GM12878 (cell line): Measurements from ENCODE around the gene ISL2. TPM values are rescaled to one million over a fixed set of nuclear protein-coding genes. Genes with fewer than 3 reads are reported as not detected.

Experiments used
- ATAC-seq: fragments of 200-7000 bp; cut with Tn5 transposase; 3 replicates; pipeline ENCODE4 v1.9.1; 2020; ENCODE audit warnings: mild to moderate bottlenecking, moderate library complexity
- BruUV-seq: library from RNA; stranded (reverse); fragments of 400-500 nt; replicated peaks from 2 replicates; lab custom pipeline; 2021; lab: Mats Ljungman, UMichigan
- CTCF ChIA-PET: fragments of 300-600 bp; sonication (Branson Sonifier 250); formaldehyde crosslinking; extraction: SDS; loops from one replicate; lab custom pipeline; 2021; ENCODE audit warnings: inconsistent platforms; lab: Yijun Ruan, JAX
- POLR2A ChIA-PET: fragments of 350-600 bp; formaldehyde crosslinking; extraction: SDS; loops from one replicate; lab custom pipeline; 2021; ENCODE audit warnings: inconsistent platforms; lab: Charles Lee
- RAD21 ChIA-PET: fragments of 300-600 bp; sonication (Branson Sonifier 250); formaldehyde crosslinking; loops from one replicate; lab custom pipeline; 2023; ENCODE audit warnings: antibody characterized with exemption; ENCODE audit not compliant: unreplicated experiment; lab: Charles Lee
- SMC1A ChIA-PET: fragments of 300-600 bp; sonication (Branson Sonifier 250); formaldehyde crosslinking; loops from one replicate; lab custom pipeline; 2023; ENCODE audit not compliant: unreplicated experiment, uncharacterized antibody; lab: Charles Lee
- DNase-seq: peaks from one replicate; pipeline ENCODE4 v3.0.0-alpha.2; 2011; ENCODE audit warnings: low read depth, low spot score
- FAIRE-seq: peaks from 3 replicates; lab custom pipeline; 2011; peaks lifted over from hg19 to GRCh38; lab: Jason Lieb, UNC
- H2AFZ ChIP-seq: 2 replicates; pipeline ENCODE4 v1.6.0; 2011; ENCODE audit warnings: low read depth, low read length, control low read depth; ENCODE audit not compliant: control insufficient read depth
- H3K27ac ChIP-seq: 2 replicates; pipeline ENCODE4 v1.5.1; 2011; ENCODE audit warnings: control low read depth; ENCODE audit not compliant: control insufficient read depth, insufficient read depth
- H3K27me3 ChIP-seq, 2 experiments: replicated peaks in 1 of 2; 2 replicates each; pipeline versions ENCODE4 v1.6.0 to v1.6.1; 2011; ENCODE audit warnings: low read length in 1 of 2; ENCODE audit not compliant: control insufficient read depth in 2 of 2, insufficient read depth in 2 of 2
- H3K36me3 ChIP-seq, 2 experiments: 2 replicates each; pipeline ENCODE4 v1.5.1; 2011; ENCODE audit warnings: low read length in 1 of 2; ENCODE audit not compliant: control insufficient read depth in 2 of 2, insufficient read depth in 2 of 2
- H3K4me1 ChIP-seq: 2 replicates; pipeline ENCODE4 v1.6.1; 2011; ENCODE audit warnings: mild to moderate bottlenecking, low read length, moderate library complexity, mixed read lengths; ENCODE audit not compliant: control insufficient read depth, insufficient read depth
- H3K4me2 ChIP-seq: 2 replicates; pipeline ENCODE4 v1.6.0; 2011; ENCODE audit warnings: control low read depth; ENCODE audit not compliant: control insufficient read depth, insufficient read depth
- H3K4me3 ChIP-seq: fragments of 200-600 bp; sonication (generic); 2 replicates; pipeline ENCODE4 v1.5.1; 2016
- H3K79me2 ChIP-seq: 2 replicates; pipeline ENCODE4 v1.6.0; 2011; ENCODE audit warnings: low read length; ENCODE audit not compliant: control insufficient read depth, insufficient read depth
- H3K9ac ChIP-seq: 2 replicates; pipeline ENCODE4 v1.8.0; 2011; ENCODE audit warnings: low read length, control low read depth, mixed read lengths; ENCODE audit not compliant: control insufficient read depth, insufficient read depth
- H3K9me3 ChIP-seq: replicated peaks from 3 replicates; pipeline ENCODE4 v1.5.1; 2011; ENCODE audit warnings: mild to moderate bottlenecking, low read length; ENCODE audit not compliant: control insufficient read depth, insufficient read depth
- H4K20me1 ChIP-seq: 2 replicates; pipeline ENCODE4 v1.6.0; 2011; ENCODE audit not compliant: control insufficient read depth, insufficient read depth
- JUND ChIP-seq: IDR thresholded peaks from 2 replicates; pipeline ENCODE4 v1.6.1; 2012; ENCODE audit warnings: low read depth, mild to moderate bottlenecking, low read length, improper control_type of control experiment, moderate library complexity
- NFYB ChIP-seq: IDR thresholded peaks from 2 replicates; pipeline ENCODE4 v1.6.1; 2011; ENCODE audit warnings: low read depth, mild to moderate bottlenecking, low read length, improper control_type of control experiment, moderate library complexity; ENCODE audit not compliant: insufficient read depth
- PML ChIP-seq: IDR thresholded peaks from 2 replicates; pipeline ENCODE4 v1.6.1; 2012; ENCODE audit warnings: low read length, inconsistent platforms
- POU2F2 ChIP-seq: IDR thresholded peaks from 3 replicates; pipeline ENCODE4 v1.6.1; 2011; ENCODE audit warnings: low read depth, mild to moderate bottlenecking, low read length, borderline replicate concordance
- SPI1 ChIP-seq: IDR thresholded peaks from 2 replicates; pipeline ENCODE4 v1.6.1; 2011; ENCODE audit warnings: low read depth, mild to moderate bottlenecking, low read length, moderate library complexity, borderline replicate concordance; ENCODE audit not compliant: insufficient read depth
- SUPT20H ChIP-seq: IDR thresholded peaks from 2 replicates; pipeline ENCODE4 v1.6.1; 2011; ENCODE audit warnings: low read depth, mild to moderate bottlenecking, low read length, moderate library complexity, borderline replicate concordance; ENCODE audit not compliant: control insufficient read depth
- TCF12 ChIP-seq: IDR thresholded peaks from 2 replicates; pipeline ENCODE4 v1.6.1; 2011; ENCODE audit warnings: low read depth, mild to moderate bottlenecking, low read length
- TCF7 ChIP-seq: IDR thresholded peaks from 2 replicates; pipeline ENCODE4 v1.6.1; 2014; ENCODE audit warnings: antibody characterized with exemption, borderline replicate concordance
- ZNF622 ChIP-seq: fragments of 450-650 bp; IDR thresholded peaks from 2 replicates; pipeline ENCODE4 v1.6.1; 2017; ENCODE audit warnings: mild to moderate bottlenecking, inconsistent platforms
- ZSCAN29 ChIP-seq: fragments of 450-650 bp; IDR thresholded peaks from 2 replicates; pipeline ENCODE4 v1.6.1; 2017; ENCODE audit warnings: mild to moderate bottlenecking, moderate library complexity
- WGBS: methylation state at CpG from one replicate; pipeline ENCODE4 v1.1.6; 2016; ENCODE audit warnings: low lambda C conversion rate; ENCODE audit not compliant: insufficient replicate concordance, insufficient coverage; ENCODE audit errors: missing lambda C conversion rate; 5-methylcytosine and 5-hydroxymethylcytosine counted together
- in situ Hi-C: fragments of 300-500 bp; cut with MboI; formaldehyde crosslinking; loops from 9 replicates; pipeline ENCODE4 v1.14.3; 2018; ENCODE audit warnings: mixed read lengths
- intact Hi-C: fragments of 100-400 bp; cut with micrococcal nuclease; formaldehyde crosslinking; loops from one replicate; pipeline ENCODE4 v1.14.2; 2022; ENCODE audit not compliant: unreplicated experiment
- polyA plus RNA-seq, 11 experiments: library from polyadenylated mRNA; depleted of rRNA in 4 of 11; unstranded in 6 of 11; stranded (reverse) in 5 of 11; fragments of >200 nt; fragmentation: Nextera tagmentation in 4 of 11; fragmentation: Illumina TruSeq in 1 of 11; extraction: Ambion mirVana in 4 of 11; extraction: Trizol in 1 of 11; gene quantifications; 1 replicate in 1 of 11; 2 replicates in 10 of 11; pipeline versions ENCODE4 v1.2.1 to v1.2.3, GENCODE V29; 2011 to 2016; ENCODE audit warnings: inconsistent platforms in 2 of 11, missing spikeins in 2 of 11, low read depth in 1 of 11
- total RNA-seq, 4 experiments: library from RNA; depleted of rRNA in 3 of 4; stranded (reverse); fragments of >200 nt in 3 of 4; fragmentation: Illumina TruSeq in 1 of 4; extraction: Trizol in 1 of 4; gene quantifications; 2 replicates each; pipeline versions ENCODE4 v1.2.1 to v1.2.3, GENCODE V29; 2013 to 2021
- TF ChIP-seq, protein P1 (sequence below): fragments of 450-650 bp; IDR thresholded peaks from 2 replicates; pipeline ENCODE4 v1.6.1; 2016; ENCODE audit warnings: mild to moderate bottlenecking
- TF ChIP-seq, protein P2 (sequence below): fragments of 150-350 bp; IDR thresholded peaks from 2 replicates; pipeline ENCODE4 v1.6.1; 2014; ENCODE audit warnings: mild to moderate bottlenecking, low read depth, low read length
- TF ChIP-seq, protein P3 (sequence below): IDR thresholded peaks from 2 replicates; pipeline ENCODE4 v1.6.1; 2012; ENCODE audit warnings: improper control_type of control experiment, low read depth, low read length; ENCODE audit not compliant: insufficient replicate concordance
- TF ChIP-seq, protein P4 (sequence below): fragments of 450-650 bp; IDR thresholded peaks from 2 replicates; pipeline ENCODE4 v1.6.1; 2017; ENCODE audit warnings: low read depth, mild to moderate bottlenecking, moderate library complexity

Gene ISL2
- total and polyA plus RNA-seq, 10 of the 15 experiments (the other 5 are each of a cell fraction or from before 2014, with no cell fraction given): 0.05 to 0.26 (median 0.08) TPM; not detected in 7

DNA sequence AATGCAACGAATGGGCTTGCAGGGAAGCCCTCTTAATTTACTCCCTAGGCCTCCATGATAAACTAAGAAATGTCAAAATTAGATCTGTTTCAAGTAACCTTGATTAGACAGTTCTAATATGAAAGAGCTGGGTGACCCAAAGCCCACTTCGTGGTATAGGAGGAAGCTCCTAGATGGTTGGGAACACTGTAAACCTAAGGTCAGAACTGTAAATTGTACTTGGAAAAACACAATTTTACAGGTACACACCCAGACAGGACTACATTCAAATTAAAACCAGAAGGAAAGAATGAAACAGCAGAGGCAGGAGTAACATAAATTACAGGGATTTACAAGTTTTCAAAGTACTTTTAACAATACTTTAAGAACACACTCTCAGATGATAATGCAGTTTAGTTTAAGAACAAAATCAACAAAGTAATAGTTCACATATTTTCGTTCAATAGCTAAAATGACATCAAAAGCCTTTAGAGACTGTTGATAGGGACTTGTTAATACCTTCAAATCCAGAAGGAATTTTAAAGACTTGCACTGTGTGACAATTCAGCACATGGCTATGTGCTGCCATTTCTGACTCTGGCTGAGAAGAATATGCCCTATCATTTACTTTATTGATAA is 18.4 kb downstream of the ISL2 start:
- SMC1A ChIA-PET: interaction anchor here (0.7 to 1.9 kb wide), 2 partner anchors 10 to 149 kb away, joined by 3 to 5 read pairs; no protein-coding TSS in a partner anchor
- 15% methylated on average over 3 of the region's 3 CpGs for WGBS
- CTCF ChIA-PET: interaction anchor here (0.9 to 1.1 kb wide), 2 partner anchors 10 to 205 kb away, joined by 3 read pairs; no protein-coding TSS in a partner anchor
- BruUV-seq: no TSS peak
- no peaks in the 10 kb centered on the region for H3K4me1 ChIP-seq
- no peaks in the 10 kb centered on the region for H3K27me3 ChIP-seq
- no peaks in the 10 kb centered on the region for H3K79me2 ChIP-seq
- H3K9ac ChIP-seq: no peak overlapping the region
- no peak overlapping the region for H3K4me3 ChIP-seq
- no peaks in the 10 kb centered on the region for H3K36me3 ChIP-seq
- H2AFZ ChIP-seq: no peak overlapping the region
- H3K27ac ChIP-seq: no peak overlapping the region
- POLR2A ChIA-PET: no interaction called here
- in situ Hi-C loops: no loop called here
- H3K9me3 ChIP-seq: no peaks in the 10 kb centered on the region
- DNase-seq (no peak), FAIRE-seq (peak; percentile 38), ATAC-seq (no peak)
- no peaks in the 10 kb centered on the region for H4K20me1 ChIP-seq
- H3K4me2 ChIP-seq: no peak overlapping the region
- RAD21 ChIA-PET: no interaction called here
- intact Hi-C loops: no loop called here
- TF ChIP-seq, protein P1, sequence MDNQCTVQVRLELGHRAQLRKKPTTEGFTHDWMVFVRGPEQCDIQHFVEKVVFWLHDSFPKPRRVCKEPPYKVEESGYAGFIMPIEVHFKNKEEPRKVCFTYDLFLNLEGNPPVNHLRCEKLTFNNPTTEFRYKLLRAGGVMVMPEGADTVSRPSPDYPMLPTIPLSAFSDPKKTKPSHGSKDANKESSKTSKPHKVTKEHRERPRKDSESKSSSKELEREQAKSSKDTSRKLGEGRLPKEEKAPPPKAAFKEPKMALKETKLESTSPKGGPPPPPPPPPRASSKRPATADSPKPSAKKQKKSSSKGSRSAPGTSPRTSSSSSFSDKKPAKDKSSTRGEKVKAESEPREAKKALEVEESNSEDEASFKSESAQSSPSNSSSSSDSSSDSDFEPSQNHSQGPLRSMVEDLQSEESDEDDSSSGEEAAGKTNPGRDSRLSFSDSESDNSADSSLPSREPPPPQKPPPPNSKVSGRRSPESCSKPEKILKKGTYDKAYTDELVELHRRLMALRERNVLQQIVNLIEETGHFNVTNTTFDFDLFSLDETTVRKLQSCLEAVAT: no peak
- TF ChIP-seq, protein P2, sequence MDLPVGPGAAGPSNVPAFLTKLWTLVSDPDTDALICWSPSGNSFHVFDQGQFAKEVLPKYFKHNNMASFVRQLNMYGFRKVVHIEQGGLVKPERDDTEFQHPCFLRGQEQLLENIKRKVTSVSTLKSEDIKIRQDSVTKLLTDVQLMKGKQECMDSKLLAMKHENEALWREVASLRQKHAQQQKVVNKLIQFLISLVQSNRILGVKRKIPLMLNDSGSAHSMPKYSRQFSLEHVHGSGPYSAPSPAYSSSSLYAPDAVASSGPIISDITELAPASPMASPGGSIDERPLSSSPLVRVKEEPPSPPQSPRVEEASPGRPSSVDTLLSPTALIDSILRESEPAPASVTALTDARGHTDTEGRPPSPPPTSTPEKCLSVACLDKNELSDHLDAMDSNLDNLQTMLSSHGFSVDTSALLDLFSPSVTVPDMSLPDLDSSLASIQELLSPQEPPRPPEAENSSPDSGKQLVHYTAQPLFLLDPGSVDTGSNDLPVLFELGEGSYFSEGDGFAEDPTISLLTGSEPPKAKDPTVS: no peak
- TF ChIP-seq TCF7 (no peak), PML (no peak), ZSCAN29 (no peak), POU2F2 (no peak), TCF12 (no peak), SPI1 (no peak), JUND (no peak), NFYB (no peak), SUPT20H (no peak), ZNF622 (no peak)
- TF ChIP-seq, protein P3, sequence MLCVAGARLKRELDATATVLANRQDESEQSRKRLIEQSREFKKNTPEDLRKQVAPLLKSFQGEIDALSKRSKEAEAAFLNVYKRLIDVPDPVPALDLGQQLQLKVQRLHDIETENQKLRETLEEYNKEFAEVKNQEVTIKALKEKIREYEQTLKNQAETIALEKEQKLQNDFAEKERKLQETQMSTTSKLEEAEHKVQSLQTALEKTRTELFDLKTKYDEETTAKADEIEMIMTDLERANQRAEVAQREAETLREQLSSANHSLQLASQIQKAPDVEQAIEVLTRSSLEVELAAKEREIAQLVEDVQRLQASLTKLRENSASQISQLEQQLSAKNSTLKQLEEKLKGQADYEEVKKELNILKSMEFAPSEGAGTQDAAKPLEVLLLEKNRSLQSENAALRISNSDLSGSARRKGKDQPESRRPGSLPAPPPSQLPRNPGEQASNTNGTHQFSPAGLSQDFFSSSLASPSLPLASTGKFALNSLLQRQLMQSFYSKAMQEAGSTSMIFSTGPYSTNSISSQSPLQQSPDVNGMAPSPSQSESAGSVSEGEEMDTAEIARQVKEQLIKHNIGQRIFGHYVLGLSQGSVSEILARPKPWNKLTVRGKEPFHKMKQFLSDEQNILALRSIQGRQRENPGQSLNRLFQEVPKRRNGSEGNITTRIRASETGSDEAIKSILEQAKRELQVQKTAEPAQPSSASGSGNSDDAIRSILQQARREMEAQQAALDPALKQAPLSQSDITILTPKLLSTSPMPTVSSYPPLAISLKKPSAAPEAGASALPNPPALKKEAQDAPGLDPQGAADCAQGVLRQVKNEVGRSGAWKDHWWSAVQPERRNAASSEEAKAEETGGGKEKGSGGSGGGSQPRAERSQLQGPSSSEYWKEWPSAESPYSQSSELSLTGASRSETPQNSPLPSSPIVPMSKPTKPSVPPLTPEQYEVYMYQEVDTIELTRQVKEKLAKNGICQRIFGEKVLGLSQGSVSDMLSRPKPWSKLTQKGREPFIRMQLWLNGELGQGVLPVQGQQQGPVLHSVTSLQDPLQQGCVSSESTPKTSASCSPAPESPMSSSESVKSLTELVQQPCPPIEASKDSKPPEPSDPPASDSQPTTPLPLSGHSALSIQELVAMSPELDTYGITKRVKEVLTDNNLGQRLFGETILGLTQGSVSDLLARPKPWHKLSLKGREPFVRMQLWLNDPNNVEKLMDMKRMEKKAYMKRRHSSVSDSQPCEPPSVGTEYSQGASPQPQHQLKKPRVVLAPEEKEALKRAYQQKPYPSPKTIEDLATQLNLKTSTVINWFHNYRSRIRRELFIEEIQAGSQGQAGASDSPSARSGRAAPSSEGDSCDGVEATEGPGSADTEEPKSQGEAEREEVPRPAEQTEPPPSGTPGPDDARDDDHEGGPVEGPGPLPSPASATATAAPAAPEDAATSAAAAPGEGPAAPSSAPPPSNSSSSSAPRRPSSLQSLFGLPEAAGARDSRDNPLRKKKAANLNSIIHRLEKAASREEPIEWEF: no peak
- TF ChIP-seq, protein P4, sequence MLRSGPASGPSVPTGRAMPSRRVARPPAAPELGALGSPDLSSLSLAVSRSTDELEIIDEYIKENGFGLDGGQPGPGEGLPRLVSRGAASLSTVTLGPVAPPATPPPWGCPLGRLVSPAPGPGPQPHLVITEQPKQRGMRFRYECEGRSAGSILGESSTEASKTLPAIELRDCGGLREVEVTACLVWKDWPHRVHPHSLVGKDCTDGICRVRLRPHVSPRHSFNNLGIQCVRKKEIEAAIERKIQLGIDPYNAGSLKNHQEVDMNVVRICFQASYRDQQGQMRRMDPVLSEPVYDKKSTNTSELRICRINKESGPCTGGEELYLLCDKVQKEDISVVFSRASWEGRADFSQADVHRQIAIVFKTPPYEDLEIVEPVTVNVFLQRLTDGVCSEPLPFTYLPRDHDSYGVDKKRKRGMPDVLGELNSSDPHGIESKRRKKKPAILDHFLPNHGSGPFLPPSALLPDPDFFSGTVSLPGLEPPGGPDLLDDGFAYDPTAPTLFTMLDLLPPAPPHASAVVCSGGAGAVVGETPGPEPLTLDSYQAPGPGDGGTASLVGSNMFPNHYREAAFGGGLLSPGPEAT: no peak
